Measurements from ENCODE around the gene NCOA6.
"Not testable (repeated sequence)": the region's sequence is repeated elsewhere in the genome, so short reads cannot be mapped to it uniquely, and the experiment has no call there.

Gene NCOA6

DNA sequence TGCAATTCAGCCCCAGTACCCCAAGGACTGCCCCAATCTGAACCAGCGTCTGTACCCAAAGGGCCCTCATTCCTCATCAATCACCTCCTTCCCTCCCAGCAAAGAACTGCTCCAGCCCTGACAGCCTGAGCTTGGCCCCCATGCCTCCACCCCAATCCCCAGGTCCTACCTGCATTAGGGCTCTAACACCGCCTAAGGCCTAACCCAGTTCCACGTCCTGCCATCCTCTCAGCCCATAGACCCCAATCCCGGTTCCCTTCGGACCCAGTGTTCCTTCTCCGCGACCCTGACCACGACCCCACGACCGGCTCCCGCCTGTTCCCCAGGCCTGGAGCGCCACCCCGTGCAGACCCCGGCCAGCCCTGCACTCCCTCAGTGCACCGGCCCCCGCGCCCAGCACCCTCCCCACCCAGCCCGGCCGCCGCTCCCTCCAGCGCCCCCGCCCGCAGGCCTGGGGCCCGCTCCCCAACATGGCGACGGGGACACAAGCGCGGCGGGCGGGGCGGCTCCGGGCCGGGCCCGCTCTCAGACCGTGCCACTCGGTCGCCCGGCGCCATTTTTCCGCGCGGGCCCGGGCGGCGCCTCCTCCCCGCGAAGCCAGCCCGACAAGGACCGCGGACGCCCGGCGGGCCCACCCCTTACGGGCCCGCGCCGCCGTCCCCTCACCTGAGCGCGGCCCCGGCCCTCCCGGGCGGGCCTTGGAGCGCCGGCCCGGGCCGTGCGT lies 483 bp downstream of the NCOA6 start:
- peak; percentile 71 for DNase-seq

DNA sequence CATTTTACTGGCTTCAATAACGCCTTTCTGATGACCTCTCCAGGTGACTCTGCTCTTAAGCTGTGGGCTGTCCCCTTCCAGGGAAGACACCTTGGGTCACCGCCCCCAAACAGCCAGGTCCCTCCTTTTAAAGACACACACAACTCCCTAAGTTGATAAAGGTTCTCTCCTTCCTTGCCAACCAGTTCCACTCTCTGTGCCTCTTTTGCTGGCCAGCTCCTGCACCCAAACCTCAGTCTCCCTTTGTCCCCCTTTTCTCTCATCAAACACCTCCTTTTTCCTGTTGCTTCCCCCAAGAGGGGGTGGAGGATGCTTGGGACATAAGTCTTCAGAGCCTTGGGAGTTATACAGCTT lies 1.0 kb downstream of the NCOA6 start:
- peak; percentile 84 for DNase-seq

DNA sequence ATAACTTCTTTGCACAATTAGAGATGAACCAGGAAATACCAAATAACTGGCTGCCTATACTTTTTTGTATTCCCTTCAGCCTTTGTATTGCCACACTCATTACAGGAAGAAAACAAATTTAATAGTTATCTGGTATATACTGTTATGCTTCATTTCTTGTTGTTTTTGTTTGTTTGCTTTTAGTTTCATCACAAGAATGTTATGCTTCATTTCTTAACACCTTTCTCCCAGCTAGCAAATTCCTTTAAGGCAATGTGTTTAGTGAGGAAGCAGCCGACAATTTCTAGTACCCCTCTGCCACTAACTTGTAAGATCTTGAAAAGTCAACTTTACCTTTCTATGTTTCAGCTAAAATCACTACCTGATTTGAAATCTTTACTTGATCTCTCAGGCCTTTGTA lies 1.4 kb downstream of the NCOA6 start:
- DNase-seq, result no peak

DNA sequence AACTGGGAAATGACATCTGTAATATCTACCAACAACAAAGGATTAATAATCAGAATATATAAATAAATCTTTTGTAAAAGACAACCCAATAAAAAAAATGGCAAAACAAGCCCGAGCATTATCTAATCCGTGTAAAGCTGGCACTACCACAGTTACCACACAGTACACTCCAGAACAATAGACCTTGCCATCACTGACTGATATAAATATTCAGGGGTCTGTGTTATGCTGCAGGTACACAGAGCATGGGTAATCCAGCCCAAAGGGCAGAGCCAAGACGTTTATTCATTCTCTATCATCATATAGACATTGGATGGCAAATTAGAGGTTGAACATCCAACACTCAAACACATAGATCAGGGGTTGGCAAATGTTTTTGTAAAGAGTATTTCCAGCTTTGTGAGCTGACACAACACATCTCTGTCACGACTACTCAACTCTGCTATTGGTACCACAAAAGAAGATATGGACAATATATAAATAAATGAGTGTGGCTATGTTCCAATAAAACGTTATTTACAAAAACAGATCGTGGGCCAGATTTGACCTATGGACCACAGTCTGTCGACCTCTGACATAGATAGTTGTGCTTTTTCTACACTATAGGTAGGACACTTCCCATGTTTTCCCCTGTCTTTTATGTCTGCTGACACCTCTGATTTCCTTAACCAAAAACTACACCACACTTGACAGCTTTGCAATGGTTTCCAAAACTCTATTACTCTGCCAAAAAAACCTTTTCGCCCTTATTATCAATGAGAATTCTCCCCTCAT lies 4.5 kb downstream of the NCOA6 start:
- DNase-seq, result no peak

DNA sequence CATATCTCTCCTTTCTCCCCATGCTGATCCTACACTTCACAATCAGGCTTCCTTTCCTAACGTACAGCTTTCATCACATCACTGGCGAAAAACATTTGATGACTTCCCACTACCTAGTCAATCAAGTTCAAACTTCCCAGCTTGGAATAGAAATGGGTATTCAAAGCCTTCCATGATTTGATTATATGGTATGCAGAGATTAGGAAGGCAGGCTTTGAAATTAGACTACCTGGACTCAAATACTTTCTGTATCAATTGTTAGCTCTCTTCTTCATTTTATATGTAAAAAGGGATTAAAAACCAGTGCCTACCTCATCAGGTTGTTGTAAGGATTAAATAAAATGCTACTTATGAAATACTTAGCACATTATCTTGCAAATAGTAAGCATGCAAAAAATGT lies 7.7 kb downstream of the NCOA6 start:
- no peak for DNase-seq

DNA sequence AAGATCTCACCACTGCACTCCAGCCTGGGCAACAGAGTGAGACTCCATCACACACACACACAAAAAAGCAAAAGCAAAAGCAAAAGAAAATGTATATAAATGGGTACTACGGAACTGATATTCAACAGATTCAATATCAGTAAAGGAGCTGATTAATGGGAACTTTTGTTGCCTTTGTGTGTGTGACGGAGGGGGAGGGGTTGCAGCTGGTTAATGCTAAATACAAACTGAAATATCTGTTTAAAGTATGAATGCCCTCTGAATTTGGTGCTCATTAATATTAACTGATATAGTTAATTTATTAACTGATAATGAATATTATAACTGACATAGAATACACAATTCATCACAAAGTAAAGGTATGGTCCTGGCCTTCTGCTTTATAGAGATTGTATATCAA lies 8.4 kb downstream of the NCOA6 start:
- no peak for DNase-seq

DNA sequence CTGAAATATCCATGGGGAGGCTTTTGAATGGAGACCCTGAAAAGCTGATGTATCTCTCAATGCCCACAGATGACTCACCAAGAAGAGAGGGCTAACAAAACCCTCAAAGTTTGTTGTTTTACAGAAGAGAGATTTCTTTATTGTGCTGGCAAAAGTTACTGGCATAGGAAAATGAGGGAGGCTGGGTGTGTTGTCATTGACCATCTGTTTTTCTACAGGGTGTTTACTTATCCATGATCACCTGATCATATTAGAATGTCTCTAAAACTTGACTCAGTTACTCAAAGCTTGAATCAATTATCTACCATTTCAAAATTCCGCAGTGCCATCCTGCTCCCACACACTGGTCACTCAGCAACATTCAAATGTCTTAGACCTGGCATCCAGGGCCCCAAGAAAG lies 9.8 kb downstream of the NCOA6 start:
- no peak for DNase-seq

DNA sequence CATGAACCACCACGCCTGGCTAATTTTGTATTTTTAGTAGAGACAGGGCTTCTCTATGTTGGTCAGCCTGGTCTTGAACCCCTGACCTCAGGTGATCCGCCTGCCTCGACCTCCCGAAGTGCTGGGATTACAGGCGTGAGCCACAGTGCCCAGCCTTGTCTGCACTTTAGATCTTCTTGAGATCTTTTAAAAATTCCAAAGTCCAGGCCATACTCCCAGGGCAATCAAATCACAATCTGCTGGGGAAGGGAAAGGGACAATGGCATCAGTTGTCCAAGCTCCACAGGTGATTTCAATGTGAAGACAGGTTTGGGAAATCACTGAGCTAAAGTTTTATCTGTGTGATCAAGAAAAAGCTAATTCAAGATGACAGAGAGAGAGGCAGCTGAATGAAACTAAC lies 16.9 kb downstream of the NCOA6 start:
- no peak for DNase-seq

DNA sequence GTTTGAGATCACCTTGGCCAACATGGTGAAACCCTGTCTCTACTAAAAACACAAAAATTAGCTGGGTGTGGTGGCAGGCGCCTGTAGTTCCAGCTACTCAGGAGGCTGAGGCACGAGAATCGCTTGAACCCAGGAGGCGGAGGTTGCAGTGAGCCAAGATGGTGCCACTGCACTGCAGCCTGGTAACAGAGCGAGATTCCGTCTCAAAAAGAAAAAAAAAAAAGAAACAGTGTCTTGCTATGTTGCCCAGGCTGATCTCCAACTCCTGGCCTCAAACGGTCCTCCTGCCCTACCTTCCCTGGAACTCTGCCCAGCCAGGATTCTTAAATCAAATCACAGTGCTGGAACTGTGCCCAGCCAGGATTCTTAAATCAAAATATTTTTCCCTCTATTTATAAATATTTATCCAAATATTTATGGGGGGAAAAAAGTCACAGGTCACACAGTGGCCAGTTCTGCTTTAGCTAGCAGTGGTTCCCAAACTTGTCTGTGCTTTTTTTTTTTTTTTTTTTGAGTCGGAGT lies 17.4 kb downstream of the NCOA6 start:
- not testable (repeated sequence) for DNase-seq

DNA sequence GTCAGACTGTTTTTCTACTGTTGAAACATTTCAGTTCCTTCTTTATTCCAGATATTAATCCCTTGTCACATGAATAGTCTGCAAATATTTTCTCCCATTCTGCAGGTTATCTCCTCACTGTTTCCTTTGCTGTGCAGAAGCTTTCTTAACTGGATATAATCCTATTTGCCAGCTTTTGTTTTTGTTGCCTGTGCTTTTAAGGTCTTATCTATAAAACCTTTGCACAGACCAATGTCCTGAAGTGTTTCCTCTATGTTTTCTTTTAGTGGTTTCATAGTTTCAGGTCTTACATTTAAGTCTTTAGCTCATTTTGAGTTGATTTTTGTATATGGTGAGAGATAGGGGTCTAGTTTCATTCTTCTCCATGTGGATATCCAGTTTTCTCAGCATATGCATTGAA lies 19.2 kb downstream of the NCOA6 start:
- DNase-seq, result no peak

DNA sequence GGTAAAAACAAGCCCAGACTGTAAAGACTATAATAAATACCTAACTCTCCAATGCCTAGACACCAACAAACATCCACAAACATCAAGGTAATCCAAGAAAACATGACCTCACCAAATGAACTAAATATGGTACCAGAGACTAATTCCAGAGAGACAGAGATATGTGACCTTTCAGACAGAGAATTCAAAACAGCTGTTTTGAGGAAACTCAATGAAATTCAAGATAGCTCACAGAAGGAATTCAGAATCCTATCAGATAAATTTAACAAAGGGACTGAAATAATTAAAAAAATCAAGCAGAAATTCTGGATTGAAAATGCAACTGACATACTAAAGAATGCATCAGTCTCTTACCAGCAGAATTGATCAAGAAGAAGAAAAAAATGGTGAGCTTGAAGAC lies 26.6 kb downstream of the NCOA6 start:
- DNase-seq, result no peak

DNA sequence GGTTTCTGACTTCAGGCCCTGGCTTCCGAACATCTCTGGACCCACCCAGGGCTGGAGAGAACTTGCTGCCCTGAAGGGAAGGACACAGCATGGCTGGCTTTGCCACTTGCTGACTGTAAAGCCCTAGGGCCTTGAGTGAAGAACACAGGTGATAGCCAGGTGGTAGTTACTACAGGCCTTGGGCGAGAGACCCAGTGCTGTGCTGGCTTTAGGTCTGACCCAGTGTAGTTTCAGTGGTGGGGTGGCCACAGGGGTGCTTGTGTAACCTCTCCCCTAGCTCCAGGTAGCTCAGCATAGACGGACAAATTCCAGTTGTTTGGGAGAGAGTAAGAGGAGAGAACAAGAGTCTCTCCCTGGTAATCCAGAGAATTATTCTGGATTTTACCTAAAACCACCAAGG lies 27.1 kb downstream of the NCOA6 start:
- no peak for DNase-seq

DNA sequence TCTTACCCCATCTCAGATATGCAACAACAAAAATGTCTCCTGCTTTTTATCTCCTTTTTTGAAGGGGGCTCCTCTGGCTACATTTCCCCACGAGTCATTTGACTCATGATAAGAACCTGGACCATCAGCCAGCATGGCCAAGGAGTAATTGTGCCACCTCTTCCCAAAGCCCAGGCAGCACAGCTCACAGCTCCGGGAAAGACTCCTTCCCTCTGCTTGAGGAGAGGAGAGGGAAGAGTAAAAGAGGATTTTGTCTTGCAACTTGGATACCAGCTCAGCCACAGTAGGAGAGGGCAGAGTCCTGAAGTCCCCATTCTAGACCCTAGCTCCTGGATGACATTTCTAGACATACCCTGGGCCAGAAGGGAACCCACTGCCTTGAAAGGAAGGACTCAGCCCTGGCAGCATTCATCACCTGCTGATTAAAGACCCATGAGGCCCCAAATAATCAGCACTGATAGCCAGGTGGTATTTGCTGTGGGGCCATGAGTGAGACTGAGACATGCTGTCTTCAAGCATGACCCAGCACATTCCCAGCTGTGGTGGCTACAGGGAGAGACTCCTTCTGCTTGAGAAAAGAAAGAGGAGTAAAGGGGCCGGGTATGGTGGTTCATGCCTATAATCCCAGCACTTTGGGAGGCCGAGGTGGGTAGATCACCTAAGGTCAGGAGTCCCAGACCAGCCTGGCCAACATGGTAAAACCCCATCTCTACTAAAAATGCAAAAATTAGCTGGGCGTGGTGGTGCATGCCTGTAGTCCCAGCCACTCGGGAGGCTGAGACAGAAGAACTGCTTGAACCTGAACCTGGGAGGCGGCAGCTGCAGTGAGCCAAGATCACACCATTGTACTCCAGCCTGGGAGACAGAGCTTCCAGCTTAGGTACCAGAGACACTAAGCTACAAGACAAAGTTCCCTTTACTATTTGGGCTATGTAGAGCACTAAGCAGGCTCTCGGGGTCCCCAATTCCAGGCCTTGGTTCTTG lies 28.1 kb downstream of the NCOA6 start:
- no peak for DNase-seq

DNA sequence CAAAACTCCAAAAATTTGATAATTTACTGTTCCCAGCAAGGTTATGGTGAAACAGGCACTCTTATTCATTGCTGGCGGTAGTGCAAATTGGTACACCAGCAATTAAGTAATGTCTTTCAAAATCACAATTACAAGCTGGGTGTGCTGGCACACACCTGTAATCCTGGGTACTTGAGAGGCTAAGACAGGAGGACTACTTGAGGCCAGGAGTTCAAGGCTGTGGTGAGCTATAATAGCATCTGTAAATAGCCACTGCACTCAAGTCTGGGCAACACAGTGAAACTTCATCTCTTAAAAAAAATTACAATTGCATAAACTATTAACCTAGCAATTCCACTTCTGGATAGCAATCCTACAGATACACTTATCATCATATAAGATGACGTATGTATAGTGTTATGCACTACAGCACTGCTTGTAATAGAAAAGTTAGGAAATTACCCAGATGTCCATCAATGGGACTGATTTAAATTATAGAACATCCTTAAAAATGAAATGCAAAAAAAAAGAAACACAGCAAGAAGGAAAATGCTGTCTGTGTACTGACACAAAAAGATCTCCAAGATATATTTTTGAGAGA lies 31.4 kb downstream of the NCOA6 start:
- DNase-seq, result no peak

DNA sequence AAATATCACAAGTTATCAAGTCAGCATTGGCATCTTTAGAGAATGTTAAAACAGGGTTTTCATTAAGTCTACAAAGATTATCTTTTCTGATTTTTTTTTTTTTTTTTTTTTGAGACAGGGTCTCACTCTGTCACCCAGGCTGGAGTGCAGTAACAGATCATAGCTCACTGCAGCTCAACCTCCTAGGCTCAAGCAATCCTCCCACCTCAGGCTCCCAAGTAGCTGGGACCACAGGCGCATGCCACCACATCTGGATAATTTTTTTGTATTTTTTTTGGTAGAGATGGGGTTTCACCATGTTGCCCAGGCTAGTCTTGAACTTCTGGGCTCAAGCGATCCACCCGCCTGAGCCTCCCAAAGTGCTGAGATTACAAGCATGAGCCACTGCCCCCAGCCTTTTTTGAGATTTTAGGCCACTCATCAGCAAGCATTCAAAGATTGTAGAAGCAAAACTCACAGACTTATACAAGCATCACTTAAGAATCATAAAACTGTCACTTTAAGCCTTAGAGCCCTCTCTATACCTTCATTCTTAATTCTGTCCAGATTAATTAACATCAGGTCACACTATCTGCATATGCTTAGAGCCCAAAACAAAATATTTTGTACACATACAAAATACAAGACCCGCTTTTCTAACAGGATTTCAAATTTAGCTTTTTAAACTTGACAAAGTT lies 32.6 kb downstream of the NCOA6 start:
- DNase-seq, result no peak

DNA sequence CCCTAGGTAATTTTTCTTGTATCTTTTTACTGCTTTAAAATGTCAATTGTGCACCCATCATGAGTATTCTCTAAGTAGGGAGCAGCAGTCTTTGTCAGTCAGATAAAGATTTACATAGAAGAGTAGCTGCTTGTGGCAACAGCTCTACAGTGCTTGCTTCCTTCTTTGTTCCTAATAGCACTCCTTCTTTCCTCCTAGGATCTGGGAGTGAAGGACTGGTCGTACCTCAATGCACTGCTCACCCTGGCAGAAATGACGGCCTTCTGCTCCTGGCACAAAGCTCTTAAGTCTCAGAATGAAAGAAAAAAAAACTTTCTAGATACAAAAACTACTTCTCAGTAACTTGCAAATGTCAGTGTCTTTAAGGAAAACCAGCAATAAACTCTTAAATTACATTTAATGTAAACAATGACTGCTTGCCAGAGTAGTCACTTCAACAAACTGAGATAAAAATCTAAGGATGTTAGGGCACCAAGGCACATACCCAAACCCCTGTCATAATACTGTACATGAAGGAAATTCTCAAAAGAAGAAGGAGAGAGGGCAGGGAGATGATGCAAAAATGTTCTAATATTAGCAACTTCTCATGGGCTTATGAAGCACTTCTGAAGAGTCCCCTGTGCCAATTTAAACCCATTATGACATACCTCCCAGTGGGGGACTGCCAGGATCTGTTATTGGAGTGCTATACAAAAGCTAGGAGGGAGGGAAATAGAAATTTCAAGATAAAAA lies 34.0 kb downstream of the NCOA6 start:
- no peak for DNase-seq

DNA sequence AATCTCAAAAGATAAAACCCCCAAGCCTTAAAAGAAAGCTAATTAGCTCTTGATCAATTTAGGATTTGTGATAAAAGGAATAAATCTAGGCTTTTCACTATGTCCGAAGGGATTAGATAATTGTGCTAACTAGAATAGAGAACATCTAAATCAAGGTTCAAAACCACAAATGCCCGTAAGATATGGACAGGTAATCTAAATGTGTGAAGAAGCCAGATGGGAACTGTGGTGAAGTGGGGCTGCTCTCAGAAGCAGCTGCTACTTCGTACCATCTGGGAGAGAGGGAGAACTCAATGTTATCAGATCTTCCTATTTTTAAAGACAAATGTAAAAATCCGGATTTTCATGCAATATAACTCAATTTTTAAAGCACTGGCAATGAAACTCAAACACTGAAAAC lies 44.2 kb downstream of the NCOA6 start:
- DNase-seq, result no peak

DNA sequence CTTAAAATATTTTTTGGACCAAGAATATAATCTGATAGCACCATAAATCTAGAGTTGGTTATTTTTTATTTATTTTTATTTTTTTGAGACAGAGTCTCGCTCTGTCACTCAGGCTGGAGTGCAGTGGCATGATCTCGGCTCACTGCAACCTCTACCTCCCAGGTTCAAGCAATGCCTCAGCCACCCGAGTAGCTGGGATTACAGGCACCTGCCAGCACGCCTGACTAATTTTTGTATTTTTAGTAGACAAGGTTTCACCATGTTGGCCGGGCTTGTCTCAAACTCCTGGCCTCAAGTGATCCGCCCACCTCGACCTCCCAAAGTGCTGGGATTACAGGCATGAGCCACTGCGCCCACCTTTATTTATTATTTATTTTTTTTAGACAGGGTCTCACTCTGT lies 45.2 kb downstream of the NCOA6 start:
- DNase-seq, result not testable (repeated sequence)

DNA sequence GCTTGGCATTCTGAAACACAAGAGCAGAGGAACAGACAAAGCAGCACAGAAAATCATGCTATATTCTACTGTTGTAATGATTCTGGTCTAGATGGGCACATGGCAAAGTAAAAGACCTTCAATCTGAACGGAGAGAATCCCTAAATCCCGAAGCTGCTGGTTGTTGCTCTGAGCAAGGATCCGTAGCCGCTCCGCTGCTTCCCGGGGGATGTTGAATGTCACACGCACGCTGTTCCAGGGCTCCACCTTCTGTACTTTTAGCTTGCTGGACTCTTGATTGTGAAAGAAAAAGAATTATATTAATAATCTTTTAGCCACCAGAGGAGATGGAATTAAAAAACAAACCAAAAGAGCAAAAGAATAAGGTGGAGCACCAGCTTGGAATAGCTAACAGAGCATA lies 49.3 kb downstream of the NCOA6 start:
- no peak for DNase-seq

DNA sequence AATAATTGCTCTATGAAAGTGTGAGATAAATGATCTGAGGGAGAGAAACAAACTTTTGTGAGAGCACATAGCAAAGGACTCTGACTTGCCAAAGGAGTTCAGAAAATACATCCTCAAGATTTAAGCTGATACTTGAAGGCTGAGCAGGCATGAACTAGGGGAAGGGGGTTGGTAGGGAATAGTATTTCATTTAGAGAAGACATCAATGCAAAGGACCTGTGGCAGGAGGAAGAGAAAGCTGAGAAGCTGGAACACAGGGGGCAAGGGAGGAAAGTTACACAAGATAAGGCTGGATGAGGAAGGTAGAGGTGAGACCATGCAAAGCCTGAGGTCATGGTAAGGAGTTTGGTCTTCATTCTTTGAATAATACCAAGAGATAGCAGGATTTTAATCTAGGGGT lies 50.6 kb downstream of the NCOA6 start:
- DNase-seq, result no peak

DNA sequence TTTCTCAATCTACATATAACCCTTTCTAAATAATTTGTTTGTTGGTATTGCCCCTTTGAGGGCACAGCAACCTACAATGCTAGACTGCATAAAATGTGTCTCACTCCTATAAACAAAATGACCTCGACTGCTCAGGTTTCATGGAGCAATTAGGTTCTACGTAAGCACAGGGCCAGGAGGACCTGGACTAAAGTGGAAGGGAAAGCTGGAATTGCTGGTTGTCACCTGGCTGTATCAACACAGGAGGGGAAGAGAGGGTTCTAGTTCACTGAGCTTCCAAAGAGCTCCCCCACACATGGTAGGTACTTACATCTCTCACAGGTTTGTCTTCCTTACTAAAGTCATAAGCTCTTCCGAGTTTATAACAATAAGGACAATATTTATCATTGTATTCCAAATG lies 51.0 kb downstream of the NCOA6 start:
- DNase-seq, result no peak

DNA sequence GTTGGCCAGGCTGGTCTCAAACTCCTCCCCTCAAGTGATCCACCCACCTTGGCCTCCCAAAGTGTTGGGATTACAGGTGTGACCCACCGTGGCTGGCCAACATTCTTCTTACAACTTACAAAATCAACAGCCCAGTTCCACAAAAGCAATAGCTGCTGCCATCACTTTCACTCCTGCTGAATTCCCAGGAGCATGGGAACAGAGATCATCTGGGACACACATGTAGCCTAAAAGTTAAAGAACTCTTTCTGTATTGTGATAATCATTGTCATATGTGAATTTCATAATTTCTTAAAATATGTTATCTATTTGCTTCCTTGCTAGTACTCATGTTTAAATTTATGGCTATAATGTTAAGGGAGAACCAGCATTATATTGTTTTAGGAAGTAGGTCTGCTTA lies 51.7 kb downstream of the NCOA6 start:
- DNase-seq, result no peak
